HUDEP-2 (cell line): Measurements from ENCODE around the gene CCT5.
"Not testable (repeated sequence)": the region's sequence is repeated elsewhere in the genome, so short reads cannot be mapped to it uniquely, and the experiment has no call there.

Experiments
- DNase-seq, 76 experiments: peaks; one replicate each; lab custom pipeline; 2025; ENCODE audit not compliant: unreplicated experiment in 76 of 76; lab: John Stamatoyannopoulos, UW

CCT5 gene

DNA sequence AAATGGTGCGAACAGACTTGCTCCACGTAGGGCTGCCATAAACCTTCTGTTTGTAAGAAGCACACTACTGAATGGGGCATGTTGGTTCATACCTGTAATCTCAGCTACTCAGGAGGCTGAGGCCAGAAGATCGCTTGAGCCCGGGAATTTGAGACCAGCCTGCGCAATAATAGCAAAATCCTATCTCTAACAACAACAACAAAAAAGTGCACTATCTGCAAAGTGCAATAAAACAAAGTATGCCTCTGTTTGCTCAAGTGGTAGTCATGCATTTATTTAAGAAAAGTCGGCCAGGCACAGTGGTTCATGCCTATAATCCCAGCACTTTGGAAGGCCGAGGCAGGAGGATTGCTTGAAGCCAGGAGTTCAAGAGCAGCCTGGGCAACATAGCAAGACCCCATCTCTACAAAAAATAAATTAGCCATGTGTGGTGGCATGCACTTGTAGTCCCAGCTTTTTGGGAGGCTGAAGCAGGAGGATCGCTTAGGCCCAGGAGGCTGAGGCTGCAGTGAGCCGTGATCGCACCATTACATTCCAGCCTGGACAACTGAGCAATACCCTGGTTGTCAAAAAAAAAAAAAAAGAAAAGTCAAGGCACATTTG lies 5.6 kb upstream of the CCT5 start:
- DNase-seq = no peak

DNA sequence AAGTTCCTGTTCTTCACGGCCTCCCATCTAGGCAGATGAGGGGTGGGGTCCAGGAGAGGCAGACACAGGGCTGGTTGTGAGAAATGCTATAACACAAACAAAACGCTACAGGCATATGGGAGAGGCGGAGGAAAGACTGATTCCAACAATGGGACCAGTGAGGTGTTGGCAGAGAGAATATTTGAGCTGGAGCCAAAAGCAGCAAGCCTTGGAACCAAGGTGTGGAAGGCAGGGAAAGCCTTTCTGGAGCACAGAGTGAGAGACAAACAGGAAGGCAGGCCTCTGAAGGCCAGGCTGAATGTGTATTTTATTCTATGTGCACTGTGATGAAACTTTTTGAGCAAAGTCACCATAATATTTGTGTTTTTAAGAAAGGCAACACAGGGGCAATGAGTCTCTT lies 3.3 kb upstream of the CCT5 start:
- DNase-seq = no peak

DNA sequence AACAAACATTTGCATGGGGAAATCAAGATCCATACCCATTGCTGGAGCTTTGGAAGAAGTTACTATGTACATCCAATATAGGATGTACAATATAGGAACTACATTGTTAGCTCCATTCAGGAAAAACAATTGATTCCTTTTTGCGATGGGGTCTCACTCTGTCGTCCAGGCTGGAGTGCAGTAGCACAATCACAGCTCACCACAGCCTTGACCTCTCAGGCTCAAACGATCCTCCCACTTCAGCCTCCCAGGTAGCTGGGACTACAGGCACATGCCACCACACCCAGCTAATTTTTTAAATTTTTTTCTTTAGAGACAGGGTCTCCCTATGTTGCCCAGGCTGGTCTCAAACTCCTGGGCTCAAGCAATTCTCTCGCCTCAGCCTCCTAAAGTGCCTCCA lies 2.9 kb upstream of the CCT5 start:
- DNase-seq = not testable (repeated sequence)

DNA sequence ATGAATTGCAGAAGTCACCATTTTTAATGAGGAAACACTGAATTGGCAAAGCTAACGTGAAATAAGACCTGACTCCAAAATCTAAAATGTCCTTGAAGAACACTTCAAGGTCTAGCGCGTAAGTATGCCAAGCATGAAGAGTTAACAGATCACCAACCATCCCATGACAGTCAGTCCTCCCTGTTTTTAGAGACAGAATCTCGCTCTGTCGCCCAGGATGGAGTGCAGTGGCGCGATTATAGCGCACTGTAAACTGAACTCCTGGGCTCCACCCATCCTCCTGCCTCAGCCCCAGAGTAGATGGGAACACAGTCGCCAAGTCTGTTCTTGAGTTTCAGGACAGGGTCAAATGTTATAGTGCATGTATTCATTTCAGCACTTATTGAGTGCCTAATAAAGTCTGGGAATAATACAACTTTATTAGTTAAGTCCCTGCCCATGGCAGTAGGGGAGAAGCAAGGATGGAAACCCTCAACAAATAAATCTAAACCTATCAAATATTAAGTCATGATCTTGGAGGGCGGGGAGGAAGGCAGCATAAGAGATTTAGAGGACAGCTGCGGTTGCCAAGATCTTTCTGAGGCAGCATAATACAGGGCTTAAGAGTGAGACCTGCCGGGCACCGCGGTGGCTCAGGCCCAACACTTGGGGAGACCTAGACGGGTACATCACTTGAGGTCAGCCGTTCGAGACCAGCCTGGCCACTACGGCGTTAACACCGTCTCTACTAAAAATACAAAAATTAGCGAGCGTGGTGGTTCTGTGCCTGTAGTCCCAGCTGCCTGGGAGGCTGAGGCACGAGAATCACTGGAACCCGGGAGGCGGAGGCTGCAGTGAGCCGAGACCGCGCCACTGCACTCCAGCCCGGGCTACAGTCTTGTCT lies 1.5 kb upstream of the CCT5 start:
- DNase-seq = no peak

DNA sequence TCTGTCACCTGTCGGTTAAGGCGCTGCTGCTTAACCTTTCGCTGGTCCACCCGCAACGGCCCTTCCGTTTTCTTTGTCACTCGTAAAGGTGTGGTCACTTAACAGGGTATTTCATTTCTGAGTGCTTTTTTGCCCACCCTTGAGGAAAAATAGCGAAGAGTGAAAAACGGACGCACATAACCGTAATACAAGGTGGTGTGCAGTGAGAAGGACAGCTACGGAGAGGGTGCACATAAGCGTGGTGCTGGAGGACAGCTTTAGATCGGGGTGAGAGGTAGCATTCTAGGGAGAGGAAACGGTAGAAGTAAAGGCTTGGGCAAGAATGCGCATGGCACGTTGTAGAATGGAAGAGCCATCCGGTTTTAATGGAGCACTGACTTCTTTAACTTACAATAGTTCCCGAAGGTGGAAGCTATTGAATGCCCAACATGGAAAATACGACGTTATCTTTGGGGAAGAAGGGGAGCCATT lies 761 bp downstream of the CCT5 start:
- DNase-seq = peak in 2 of 76 experiments; percentile 32 to 34

DNA sequence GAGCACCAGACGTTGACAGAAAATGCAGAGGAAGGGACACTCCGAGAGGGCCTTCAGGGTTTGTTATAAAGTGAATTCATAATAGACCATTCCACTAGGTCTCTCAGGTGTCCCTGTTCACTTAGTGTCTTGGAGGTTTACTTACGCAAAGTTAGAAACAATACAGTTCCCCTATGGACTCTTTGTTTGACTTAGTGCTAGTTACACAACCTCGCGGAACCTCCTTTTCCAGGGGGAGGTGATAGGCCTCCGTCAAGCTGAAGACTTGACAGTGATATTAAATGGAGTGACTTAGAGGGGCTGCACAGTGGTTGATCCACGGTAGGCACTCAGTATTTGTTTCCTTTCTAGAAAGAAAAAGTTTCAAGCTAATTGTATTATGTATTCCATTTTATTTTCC lies 1.3 kb downstream of the CCT5 start:
- DNase-seq = no peak

DNA sequence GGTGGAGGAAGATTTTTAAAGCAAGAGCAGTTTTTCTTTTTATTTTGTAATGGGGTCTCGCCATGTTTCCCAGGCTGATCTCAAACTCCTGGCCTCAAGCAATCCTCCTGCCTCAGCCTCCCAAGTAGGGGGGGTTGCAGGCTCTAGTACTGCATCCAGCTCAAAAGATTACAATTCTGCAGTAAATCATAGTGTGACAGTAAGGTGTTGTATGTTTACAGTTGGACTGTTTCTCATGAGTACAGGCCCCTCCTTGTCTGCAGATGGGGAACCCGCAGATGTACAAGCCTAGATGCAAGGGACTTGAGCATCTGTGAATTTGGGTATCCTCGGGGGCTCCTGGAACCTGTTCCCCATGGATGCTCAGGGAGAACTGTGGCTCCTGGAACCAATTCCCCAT lies 3.3 kb downstream of the CCT5 start:
- DNase-seq = no peak

DNA sequence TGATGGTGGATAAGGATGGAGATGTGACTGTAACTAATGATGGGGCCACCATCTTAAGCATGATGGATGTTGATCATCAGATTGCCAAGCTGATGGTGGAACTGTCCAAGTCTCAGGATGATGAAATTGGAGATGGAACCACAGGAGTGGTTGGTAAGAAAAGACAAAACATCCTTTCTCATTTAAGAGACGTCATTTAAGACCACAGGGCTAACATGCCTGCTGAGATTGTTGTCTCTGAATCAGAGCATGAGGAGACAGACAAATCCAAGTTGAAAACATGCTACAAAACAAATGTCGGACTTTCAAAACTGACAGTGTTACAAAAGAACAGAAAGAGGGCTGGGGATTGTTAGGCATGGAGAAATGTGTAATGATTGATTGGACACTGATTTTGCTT lies 4.6 kb downstream of the CCT5 start:
- no peak for DNase-seq

DNA sequence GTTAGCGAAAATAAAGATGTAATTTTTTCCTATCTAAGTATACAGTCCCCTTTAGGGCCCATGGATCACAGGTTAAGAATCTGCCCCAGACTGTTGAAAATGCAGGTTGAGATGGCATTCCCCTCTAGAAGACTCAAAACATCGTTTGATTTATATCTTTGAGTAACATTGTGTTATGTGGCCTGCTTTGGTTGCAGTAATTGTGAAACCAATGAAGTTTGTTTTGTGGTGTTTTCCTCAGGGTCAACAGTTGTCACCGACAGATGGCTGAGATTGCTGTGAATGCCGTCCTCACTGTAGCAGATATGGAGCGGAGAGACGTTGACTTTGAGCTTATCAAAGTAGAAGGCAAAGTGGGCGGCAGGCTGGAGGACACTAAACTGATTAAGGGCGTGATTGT lies 7.8 kb downstream of the CCT5 start:
- peak in 19 of 76 experiments; percentile 4 to 46 (median 12) for DNase-seq

DNA sequence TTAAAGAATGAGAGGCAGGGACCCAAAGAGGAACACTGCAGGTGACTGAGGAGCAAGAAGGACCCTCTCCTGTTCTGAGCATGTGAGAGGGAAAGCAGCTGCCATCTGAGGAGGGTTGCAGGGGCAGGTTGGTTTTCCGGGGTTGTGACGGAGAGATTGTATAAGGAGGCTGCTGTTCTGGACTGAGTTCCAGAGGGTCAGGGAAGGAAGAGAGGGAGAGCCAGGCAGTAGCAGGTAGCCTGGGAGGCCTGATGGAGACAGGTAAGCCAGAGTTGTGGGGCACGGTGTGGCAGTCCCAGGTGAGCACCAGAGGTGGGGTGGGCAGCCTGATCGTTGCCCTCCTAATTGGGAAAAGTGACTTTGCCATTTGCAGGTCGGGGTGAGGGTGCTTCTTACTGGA lies 9.8 kb downstream of the CCT5 start:
- no peak for DNase-seq

DNA sequence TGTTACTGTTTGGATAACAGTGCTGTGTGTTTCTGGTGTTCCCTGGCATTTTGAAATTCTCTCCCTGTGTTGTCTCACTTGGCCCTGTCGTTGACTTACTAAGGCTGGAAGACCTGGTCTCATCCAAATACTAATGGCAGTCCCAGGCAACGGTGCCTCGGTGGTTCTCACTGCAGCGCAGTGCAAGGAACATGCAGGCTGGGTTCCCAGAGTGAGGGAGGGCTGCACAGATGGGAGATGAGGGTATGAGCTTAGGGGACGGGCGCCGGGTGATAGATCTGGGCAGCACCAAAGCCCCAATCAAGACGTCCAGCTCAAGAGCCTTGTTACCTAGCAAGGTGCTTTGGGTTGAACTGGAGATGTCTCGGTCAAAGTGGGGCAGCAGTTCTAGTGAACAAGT lies 11.0 kb downstream of the CCT5 start:
- no peak for DNase-seq

DNA sequence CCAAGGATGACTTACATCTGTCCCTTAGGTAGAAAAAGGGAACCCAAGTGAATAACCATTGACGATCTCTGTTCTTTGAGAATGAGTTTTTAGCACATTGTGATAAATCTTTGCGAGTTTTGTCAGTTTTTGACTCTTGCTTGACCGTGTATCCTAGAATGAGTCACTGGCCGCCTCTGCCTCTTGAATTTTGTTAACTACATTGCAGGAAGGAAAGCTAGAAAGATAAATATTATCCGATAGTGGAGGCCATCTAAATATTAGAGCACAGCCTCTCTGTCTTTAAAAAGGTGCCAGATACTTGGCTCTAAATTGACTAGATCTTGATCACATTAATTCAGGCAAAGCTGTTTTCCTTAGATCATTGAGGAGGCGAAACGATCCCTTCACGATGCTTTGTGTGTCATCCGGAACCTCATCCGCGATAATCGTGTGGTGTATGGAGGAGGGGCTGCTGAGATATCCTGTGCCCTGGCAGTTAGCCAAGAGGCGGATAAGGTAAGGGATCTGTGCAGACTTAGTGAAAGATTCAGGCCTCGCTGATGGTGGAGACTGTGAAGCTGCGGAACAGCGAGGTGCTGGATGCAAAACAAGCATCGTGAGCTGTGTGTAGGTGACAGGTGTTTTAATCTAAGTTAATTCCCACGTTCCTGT lies 12.2 kb downstream of the CCT5 start:
- DNase-seq = no peak

DNA sequence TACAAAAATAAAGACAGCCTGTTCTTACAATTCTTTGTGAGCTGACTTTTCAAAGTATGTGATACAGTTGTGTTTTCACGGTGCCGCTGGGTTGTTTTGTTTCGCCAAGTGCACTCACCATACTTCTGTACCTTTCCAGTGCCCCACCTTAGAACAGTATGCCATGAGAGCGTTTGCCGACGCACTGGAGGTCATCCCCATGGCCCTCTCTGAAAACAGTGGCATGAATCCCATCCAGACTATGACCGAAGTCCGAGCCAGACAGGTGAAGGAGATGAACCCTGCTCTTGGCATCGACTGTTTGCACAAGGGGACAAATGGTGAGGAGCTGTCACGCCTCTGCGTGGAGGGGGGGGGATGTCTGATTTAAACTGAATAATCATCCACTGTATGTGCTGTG lies 12.9 kb downstream of the CCT5 start:
- no peak for DNase-seq

DNA sequence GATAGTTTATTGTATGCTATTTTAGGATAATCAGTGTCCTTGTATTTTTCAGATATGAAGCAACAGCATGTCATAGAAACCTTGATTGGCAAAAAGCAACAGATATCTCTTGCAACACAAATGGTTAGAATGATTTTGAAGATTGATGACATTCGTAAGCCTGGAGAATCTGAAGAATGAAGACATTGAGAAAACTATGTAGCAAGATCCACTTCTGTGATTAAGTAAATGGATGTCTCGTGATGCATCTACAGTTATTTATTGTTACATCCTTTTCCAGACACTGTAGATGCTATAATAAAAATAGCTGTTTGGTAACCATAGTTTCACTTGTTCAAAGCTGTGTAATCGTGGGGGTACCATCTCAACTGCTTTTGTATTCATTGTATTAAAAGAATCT lies 14.5 kb downstream of the CCT5 start:
- DNase-seq = no peak

DNA sequence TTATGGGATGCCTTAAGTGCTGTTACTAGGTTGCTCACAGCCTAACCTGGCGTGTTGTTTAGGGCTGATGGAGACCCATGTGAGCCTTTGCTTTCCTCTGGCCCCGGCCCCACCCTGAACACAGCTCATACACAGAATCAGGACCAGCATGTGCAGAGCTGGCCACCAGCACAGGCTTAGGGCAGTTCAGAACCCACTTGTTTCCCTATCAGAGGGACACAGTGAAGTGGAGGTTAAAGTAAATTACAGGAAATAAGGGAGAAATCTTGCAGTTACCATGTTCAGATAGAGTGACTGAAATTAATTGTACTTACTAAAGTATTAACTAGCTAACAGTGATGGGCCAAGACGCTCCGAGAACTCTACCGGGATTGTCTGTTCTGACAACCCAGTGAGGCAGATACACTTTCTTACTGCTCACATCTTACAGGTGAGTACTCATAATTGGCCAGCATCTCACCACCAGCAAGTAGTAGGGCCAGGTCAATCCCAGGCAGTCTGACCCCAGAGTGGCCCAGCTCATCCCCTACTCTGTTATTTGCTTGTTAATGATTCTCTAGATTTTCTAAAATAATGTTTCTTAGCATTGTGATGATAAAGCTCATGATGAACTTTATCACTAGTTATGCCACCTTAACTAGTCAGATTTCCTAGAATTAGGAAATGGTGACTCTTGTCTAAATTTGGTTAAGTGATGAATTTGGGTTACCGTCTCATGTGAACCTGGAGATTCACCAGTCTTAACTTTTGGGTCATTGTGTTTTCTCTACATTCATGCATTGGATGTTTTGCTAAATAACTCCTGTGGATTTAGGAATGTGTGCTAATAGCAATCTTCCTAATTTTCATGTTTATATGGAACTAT lies 15.4 kb downstream of the CCT5 start:
- no peak for DNase-seq

DNA sequence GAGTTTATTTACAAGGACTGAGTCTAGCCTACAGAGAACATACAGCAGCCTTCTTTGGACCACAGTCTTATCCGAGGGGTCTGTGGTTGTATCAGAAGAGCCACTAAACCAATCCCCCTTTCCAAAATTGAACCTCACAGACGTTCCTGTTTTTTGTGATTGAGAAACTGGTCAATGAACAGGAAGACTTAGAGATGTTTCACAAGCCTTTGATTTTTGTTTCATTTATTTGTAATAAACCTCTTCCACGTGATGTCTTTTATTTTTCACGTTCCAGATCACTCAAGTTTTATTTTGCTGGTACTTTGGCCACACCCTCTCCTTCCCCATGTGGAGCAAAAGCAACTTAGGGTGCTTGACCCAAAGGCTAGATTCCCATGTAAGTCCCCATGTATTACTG lies 16.1 kb downstream of the CCT5 start:
- DNase-seq = no peak

DNA sequence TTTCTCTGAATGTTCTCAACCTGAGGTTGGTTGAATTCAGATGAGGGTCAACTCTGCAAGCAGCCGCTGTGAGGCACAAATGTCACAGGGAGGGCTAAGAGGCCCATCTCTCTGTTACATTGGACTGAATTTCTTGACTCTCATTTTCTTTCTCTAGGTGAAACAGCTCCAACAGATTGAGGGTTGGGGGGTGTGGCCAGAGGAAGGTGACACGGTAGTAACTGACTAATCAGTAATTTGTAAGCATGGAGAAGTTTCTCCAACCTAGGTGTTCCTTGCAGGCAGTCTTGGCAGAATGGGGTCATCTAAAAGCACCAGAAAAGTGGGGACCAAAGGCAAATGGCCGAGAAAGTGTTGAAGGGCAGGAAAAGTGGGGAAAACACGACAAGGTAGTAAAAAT lies 16.8 kb downstream of the CCT5 start:
- no peak for DNase-seq

DNA sequence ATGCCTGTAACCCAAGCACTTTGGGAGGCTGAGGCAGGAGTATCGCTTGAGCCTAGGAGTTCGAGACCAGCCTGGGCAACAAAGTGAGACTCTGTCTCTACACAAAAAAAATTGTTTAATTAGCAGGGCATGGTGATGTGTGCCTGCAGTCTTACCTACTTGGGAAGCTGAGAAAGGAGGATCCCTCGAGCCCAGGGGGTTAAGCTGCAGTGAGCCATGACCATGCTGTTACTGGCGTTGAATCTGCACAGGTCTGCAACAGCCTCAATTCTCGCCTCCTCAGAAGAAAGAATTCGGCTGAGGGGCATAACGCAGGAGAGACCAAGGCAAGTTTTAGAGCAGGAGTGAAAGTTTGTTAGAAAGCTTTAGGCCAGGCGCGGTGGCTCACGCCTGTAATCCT lies 18.0 kb downstream of the CCT5 start:
- no peak for DNase-seq

DNA sequence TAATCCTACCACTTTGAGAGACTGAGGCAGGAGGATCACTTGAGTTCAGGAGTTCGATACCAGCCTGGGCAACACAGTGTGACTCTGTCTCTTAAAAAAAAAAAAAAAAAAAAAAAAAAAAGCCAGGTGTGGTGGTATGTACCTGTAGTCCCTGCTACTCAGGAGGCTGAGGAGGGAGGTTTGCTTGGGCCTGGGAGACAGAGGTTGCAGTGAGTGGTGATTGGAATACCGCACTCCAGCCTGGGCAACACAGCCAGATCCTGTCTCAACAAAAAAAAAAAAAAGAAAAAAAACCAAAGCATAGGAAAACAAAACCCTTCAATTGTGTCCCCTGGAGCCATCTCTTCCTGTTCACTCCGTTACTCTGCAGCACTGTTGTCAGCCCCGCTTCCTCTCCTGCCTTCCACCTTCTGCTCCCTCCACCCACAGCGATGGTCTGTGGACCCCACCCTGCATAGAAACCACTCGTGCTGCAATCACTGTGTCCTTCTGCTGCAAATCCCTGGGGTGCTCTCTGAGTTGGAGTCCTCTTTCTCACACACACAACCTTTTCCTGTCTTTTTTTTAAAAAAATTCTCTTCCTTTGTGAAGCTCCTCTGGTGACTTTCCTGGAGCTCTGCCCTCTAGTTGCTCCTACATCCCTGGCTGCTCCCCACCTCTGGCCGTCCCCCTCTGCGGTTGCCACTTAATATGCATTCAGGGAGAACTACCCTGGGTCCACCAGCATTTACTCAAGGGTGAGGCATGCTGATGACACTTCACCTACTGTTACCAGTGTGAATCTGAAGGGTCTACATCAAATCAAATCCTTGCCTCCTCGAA lies 22.2 kb downstream of the CCT5 start:
- DNase-seq = no peak

DNA sequence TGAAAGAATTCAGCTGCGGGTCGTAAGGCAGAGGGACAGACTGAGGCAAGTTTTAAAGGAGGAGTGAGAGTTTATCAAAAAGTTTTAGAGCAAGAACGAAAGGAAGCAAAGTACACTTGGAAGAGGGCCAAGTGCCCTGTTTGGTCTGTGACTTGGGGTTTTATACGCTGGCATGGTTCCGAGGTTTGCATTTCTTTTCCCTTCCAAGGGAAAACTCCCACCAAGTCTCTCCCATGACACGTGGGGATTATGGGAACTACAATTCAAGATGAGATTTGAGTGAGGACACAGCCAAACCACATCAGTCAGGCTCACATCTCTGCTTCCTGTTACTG lies 22.8 kb downstream of the CCT5 start:
- not testable (repeated sequence) for DNase-seq
